Activated T-cell treated with anti-CD3 and anti-CD28 coated beads, Interleukin-2, amount 50 U/mL, for 4 hours (primary cell): ENCODE results near the gene TTBK1. TPM values are rescaled to one million over a fixed set of nuclear protein-coding genes. Genes with fewer than 3 reads are reported as not detected.

ENCODE experiments used
- ATAC-seq, 2 donors: fragments of 200-7000 bp; cut with Tn5 transposase; one replicate each; pipeline ENCODE4 v1.10.0; 2021
- DNase-seq: peaks from one replicate; pipeline ENCODE4 v3.0.0-alpha.2; 2020
- H3K27me3 Mint-ChIP-seq: one replicate; pipeline ENCODE4 v1.8.0; 2021; ENCODE audit warnings: low read depth, mixed read lengths
- H3K36me3 Mint-ChIP-seq: one replicate; pipeline ENCODE4 v1.8.0; 2022; ENCODE audit warnings: mixed read lengths; ENCODE audit not compliant: insufficient read depth
- H3K4me1 Mint-ChIP-seq: one replicate; pipeline ENCODE4 v1.8.0; 2021; ENCODE audit warnings: low read depth, mixed read lengths
- H3K4me3 Mint-ChIP-seq: one replicate; pipeline ENCODE4 v1.8.0; 2021; ENCODE audit warnings: mild to moderate bottlenecking, moderate library complexity, mixed read lengths
- H3K9me3 Mint-ChIP-seq: one replicate; pipeline ENCODE4 v1.8.0; 2021; ENCODE audit warnings: mixed read lengths
- total RNA-seq, 3 donors: library from RNA; stranded (reverse); gene quantifications; one replicate each; pipeline ENCODE4 v1.2.1, GENCODE V29; 2021

Gene TTBK1
- total RNA-seq, 3 donors from 2014 or later: 0.20 to 0.38 (median 0.21) TPM

DNA sequence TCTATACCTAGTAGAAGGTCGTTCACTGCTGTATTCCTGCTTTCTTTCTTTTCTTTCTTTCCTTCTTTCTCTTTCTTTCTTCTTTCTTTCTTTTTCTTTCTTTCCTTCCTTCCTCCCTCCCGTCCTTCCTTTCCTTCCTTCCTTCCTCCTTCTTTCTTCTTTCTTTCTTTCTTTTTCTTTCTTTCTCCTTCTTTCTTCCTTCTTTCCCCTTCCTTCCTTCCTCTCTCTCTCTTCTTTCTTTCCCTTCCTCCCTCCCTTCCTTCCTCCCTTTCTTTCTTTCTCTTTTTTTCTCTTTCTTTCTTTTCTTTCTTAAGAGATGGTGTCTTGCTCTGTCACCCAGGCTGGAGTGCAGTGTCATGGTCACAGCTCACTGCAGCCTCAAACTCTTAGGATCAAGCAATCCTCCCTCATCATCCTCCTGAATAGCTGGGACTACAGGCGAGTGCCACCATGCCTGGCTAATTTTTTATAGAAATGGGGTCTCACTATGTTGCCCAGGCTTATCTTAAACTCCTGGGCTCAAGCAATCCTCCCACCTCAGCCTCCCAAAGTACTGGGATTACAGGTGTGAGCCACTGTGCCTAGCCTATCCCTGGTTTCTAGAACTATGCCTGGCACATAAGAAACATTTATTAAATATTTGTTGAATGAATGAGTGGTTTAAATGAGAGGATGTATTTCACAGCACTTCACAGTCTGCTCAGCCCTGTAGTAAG, 11.4 kb upstream of the TTBK1 start:
- Mint-ChIP-seq H3K9me3 (no peaks in the 10 kb centered on the region), H3K27me3 (peaks cover 9% of the 10 kb centered on the region), H3K4me3 (no peak overlapping the region), H3K4me1 (peaks cover 17% of the 10 kb centered on the region), H3K36me3 (no peaks in the 10 kb centered on the region)
- ATAC-seq (no peak), DNase-seq (no peak)

DNA sequence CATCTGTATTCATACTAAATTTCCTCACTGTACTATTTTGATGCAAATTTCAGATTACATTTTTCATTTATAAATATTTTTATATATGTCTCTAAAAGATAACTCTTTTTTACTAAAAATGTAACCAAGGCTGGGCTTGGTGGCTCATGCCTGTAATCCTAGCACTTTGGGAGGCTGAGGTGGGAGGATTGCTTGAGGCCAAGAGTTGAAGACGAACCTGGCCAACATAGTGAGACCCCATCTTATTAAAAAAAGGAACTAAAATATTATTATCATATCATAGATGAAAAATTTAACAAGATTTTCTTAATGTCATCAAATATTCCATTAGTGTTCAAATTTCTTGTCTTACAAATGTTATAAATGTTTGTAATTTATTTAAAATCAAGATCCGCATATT, 7.4 kb upstream of the TTBK1 start:
- DNase-seq: no peak
- no peak for ATAC-seq
- no peaks in the 10 kb centered on the region for H3K4me1 Mint-ChIP-seq
- H3K36me3 Mint-ChIP-seq: peaks cover 2% of the 10 kb centered on the region
- peaks cover 33% of the 10 kb centered on the region for H3K27me3 Mint-ChIP-seq
- H3K4me3 Mint-ChIP-seq: no peak overlapping the region
- H3K9me3 Mint-ChIP-seq: peaks cover 5% of the 10 kb centered on the region

DNA sequence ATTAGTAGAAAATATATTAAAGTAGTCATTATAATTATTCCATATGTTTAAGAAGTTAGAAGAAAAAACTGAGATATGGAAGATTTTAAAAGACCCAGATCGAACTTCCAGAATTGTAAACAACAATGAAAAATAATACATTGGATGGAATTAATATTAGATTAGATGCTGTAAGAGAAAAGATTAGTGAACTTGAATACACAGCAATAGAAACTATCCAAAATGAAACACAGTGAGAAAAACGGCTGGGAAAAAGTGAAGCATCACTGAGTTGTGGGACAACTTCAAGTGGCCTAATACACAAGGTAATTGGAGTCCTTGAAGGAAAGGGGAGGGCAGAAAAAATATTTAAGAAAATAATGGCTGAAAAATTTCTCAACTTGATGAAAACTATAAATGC, 4.2 kb upstream of the TTBK1 start:
- peaks cover 5% of the 10 kb centered on the region for H3K9me3 Mint-ChIP-seq
- ATAC-seq: no peak
- no peak for DNase-seq
- H3K4me3 Mint-ChIP-seq: no peak overlapping the region
- no peaks in the 10 kb centered on the region for H3K4me1 Mint-ChIP-seq
- peaks cover 32% of the 10 kb centered on the region for H3K27me3 Mint-ChIP-seq
- H3K36me3 Mint-ChIP-seq: peaks cover 2% of the 10 kb centered on the region

DNA sequence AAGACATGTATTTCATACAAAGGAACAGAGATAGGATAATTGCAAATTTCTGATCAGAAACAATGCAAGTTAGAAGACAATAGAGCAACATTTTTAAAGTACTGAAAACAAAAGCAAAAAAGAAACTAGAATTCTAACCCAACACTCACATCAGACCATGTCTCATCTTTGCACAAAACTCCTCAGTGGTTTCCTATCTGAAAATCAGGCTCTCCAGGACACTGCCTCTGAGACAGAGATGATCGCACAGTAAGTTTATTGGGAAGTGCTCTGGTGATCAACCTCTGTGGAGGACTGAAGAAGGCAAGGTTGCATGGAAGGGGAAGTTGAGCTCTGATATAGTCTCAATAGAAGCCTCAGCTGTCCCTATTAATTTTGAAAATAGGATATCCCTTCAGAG, 2.3 kb upstream of the TTBK1 start:
- H3K4me3 Mint-ChIP-seq: no peak overlapping the region
- no peak for DNase-seq
- H3K36me3 Mint-ChIP-seq: peaks cover 2% of the 10 kb centered on the region
- H3K27me3 Mint-ChIP-seq: peaks cover 32% of the 10 kb centered on the region
- no peaks in the 10 kb centered on the region for H3K4me1 Mint-ChIP-seq
- peak; percentile 25 to 27 for ATAC-seq
- peaks cover 5% of the 10 kb centered on the region for H3K9me3 Mint-ChIP-seq

DNA sequence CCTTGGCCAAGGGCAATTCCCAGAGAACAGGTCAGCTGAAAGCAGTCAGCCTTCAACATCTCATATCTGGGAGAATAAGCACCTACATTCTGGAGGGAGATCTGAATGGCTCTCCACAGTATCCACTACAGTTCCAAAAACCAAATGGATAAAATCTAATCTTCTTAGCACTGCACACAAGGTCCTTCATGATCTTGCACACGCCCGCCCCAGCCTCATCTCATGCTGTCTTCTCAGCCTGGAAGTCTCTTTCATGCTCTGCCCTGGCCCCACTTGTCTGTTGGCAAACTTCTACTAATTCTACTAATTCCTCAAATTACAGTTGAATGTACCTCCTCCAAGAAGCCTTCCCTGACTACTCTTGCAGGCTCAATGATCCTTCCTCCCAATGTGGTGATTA, 1.8 kb upstream of the TTBK1 start:
- Mint-ChIP-seq H3K4me1 (no peaks in the 10 kb centered on the region), H3K27me3 (peaks cover 28% of the 10 kb centered on the region), H3K9me3 (peaks cover 5% of the 10 kb centered on the region), H3K4me3 (no peak overlapping the region), H3K36me3 (peaks cover 2% of the 10 kb centered on the region)
- no peak for DNase-seq
- ATAC-seq: no peak

DNA sequence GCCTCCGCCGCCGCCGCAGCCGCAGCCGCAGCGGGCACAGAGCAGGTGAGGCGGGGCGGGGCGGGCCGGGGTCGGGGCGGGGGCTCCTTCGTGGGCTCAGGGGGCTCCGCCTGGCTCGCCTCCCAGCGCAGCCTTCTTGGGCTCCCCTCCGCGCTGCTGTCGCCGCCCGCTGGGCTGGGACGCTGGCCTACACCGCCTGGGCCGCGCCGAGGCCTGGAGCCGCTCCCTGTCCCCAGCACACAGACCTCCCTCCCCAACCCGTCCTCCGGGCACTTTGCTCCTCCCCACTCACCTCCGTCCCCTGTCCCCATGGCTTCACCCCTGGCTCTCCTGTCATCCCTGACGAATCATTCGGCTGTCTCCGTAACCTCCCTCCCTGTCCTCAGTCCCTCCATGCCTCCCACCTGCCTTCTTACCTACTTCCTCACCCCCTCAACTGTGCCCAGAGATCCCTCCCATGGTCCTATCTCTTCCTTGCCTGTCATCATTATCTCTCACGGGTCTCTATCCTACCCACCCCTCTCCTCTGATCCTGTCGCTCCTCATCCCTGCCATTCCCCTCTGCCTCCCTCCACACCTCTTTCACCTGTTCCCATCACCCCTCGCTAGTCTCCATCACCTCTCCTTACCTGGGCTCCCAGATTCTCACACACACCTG, 512 bp downstream of the TTBK1 start:
- Mint-ChIP-seq H3K9me3 (peaks cover 5% of the 10 kb centered on the region), H3K36me3 (peaks cover 2% of the 10 kb centered on the region), H3K4me1 (peaks cover 10% of the 10 kb centered on the region), H3K4me3 (no peak overlapping the region), H3K27me3 (peaks cover 14% of the 10 kb centered on the region)
- ATAC-seq (no peak), DNase-seq (no peak)

DNA sequence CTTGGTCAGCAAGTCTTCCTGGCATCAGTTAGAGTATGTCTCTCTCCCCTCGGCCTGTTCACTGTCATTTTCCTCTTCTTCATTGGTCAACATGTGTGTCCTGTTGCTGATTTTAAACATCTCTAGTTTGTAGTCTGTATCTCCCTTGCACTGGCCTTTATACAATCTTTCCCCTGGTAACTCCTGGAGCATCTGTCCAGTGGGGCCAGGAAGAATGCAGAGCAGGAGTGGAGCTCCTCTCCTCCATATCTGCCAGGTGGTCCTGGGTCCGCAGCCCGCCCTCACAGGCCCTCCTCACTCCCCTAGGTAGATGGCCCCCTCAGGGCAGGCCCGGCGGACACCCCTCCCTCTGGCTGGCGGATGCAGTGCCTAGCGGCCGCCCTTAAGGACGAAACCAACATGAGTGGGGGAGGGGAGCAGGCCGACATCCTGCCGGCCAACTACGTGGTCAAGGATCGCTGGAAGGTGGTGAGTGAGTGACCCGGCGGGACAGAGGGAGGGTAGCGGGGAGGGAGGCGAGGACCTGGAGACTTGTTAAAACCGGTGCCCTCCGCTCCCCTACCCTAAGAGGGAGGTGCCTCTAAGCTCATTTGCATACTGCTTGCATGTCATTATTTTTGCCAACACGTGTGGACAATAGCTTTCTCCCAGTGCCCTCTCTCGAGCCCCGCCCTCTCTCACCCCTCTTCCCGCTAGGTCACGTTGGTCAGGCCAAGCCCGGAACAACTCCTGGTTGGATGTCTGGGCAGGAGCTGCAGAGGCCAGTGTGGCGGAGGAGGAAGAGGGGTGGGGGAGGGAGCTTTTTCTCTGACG, 3.2 kb downstream of the TTBK1 start:
- Mint-ChIP-seq H3K9me3 (no peaks in the 10 kb centered on the region), H3K4me3 (peak overlapping the region; percentile 77), H3K27me3 (peaks cover 6% of the 10 kb centered on the region), H3K36me3 (no peaks in the 10 kb centered on the region), H3K4me1 (peaks cover 10% of the 10 kb centered on the region)
- peak; percentile 6 to 16 for ATAC-seq
- DNase-seq: no peak

DNA sequence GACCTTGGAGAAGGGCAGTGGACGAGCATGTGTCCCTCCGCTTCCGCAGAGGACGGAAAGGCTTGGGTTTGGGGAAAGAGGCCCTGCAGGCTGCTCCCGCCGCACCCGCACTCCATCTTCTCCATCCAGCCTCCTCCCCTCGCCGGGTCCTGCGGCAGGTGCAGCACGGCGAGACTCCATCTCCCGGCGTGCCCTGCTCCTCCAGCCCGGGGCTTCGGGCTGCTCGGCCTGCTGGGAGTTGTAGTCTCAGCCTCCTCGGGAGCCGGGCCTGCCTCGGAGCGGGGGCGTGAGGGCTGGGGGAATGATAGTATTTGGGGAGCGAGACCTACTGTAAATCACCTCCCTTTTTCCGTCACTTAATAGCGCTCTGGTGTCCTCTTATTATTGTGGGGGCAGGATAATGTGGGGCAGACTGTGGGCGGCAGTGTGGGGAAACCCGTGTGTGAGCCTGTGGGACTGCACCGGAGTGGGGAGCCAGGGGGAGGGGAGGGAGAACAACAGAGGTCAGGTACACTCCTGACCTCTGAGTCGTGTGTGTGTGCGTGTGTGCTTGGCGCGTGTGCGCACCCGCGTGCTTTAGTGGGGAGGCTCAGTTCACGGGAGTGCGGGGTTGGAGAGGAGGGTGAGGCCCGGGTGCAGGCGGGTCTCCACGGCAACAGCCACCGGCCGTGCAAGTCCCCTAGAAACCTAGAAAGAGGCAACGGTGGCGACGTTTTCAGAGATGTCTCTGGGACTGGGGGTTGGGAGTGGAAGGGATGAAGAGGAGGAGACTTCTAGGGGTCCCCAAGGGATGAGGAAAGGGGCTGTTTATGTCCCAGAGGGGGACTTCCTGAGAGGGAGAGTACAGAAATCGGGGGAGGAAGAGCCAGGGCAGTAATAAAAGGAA, 4.1 kb downstream of the TTBK1 start:
- Mint-ChIP-seq H3K27me3 (peaks cover 11% of the 10 kb centered on the region), H3K4me3 (peak overlapping the region; percentile 77), H3K9me3 (no peaks in the 10 kb centered on the region), H3K36me3 (no peaks in the 10 kb centered on the region), H3K4me1 (peaks cover 10% of the 10 kb centered on the region)
- peak; percentile 99 for ATAC-seq
- peak; percentile 75 for DNase-seq

DNA sequence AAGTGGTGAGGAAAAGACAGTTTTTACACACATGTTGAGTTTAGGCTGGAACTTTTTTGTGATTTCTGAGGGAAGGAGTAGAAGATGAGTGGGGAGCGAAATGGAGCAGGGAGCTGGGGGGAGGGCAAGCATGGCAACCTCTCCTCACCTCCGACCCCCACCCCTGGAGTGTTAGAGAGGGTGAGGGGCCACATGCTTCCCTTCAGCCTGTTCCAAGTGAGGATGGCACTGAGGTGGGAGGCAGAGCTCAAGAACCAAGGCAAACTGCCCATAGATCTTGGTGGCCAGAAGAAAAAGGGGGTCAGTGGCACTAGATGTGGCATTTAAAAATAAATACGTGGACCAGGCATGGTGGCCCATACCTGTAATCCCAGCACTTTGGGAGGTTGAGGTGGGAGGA, 4.8 kb downstream of the TTBK1 start:
- Mint-ChIP-seq H3K36me3 (no peaks in the 10 kb centered on the region), H3K4me1 (peaks cover 10% of the 10 kb centered on the region), H3K4me3 (peak overlapping the region; percentile 77), H3K27me3 (peaks cover 17% of the 10 kb centered on the region), H3K9me3 (no peaks in the 10 kb centered on the region)
- DNase-seq (no peak), ATAC-seq (no peak)

DNA sequence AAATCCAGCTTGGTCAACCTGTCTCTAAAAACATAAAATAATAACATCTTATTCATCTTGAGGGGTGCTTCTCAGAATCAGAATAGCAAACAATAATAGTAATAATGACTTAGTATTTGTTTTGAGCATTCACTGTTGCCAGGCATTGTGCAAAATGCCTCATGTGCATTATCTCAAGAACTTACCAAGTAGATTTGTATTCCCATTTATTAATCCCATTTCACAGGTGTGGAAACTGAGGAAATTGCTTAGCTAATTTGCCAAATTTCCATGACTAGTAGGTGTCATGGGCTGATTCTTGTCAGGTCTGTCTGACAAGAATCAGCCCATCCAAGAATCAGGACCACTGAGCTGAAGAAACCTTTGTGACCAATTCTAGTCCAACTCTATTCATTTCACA, 5.5 kb downstream of the TTBK1 start:
- no peaks in the 10 kb centered on the region for H3K9me3 Mint-ChIP-seq
- ATAC-seq: no peak
- no peak overlapping the region for H3K4me3 Mint-ChIP-seq
- peaks cover 10% of the 10 kb centered on the region for H3K4me1 Mint-ChIP-seq
- H3K36me3 Mint-ChIP-seq: no peaks in the 10 kb centered on the region
- no peak for DNase-seq
- peaks cover 19% of the 10 kb centered on the region for H3K27me3 Mint-ChIP-seq

DNA sequence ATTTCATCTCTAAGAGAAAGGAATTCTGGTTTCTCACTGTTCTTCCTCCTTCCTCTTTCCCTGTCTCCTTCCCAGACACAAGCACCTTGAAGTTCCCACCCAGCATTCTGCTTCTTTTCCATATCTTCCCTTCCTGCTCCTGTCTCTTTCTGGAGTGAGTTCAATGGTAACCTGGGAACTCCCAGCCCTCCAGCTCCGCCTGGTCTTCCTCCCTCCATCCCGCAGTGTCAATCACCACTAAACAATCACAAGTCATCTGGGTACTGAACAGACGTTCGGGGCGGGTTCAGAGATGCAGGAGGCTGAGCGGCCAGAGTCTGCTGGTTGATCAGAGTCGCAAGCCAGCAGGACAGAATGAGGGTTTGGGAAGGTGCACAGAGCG, 7.7 kb downstream of the TTBK1 start:
- H3K9me3 Mint-ChIP-seq: no peaks in the 10 kb centered on the region
- peaks cover 19% of the 10 kb centered on the region for H3K27me3 Mint-ChIP-seq
- DNase-seq: no peak
- H3K4me1 Mint-ChIP-seq: peaks cover 10% of the 10 kb centered on the region
- H3K36me3 Mint-ChIP-seq: no peaks in the 10 kb centered on the region
- no peak for ATAC-seq
- H3K4me3 Mint-ChIP-seq: no peak overlapping the region

DNA sequence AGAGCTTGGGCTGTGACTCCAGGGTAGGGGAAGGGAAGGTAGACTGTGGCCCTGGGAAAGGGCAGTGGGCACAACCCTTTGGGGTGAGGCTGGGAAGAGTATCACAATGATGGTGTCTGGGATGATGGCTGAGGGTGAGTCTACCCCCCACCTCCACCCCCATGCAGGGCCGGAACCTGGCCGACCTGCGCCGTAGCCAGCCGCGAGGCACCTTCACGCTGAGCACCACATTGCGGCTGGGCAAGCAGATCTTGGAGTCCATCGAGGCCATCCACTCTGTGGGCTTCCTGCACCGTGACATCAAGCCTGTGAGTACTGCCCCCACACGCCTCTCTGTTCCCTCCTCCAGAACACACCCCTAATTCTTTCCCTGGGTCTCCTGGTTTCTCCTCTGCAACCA, 10.1 kb downstream of the TTBK1 start:
- Mint-ChIP-seq H3K27me3 (peaks cover 19% of the 10 kb centered on the region), H3K4me1 (peaks cover 1% of the 10 kb centered on the region), H3K9me3 (no peaks in the 10 kb centered on the region), H3K36me3 (no peaks in the 10 kb centered on the region), H3K4me3 (no peak overlapping the region)
- no peak for DNase-seq
- ATAC-seq: no peak

DNA sequence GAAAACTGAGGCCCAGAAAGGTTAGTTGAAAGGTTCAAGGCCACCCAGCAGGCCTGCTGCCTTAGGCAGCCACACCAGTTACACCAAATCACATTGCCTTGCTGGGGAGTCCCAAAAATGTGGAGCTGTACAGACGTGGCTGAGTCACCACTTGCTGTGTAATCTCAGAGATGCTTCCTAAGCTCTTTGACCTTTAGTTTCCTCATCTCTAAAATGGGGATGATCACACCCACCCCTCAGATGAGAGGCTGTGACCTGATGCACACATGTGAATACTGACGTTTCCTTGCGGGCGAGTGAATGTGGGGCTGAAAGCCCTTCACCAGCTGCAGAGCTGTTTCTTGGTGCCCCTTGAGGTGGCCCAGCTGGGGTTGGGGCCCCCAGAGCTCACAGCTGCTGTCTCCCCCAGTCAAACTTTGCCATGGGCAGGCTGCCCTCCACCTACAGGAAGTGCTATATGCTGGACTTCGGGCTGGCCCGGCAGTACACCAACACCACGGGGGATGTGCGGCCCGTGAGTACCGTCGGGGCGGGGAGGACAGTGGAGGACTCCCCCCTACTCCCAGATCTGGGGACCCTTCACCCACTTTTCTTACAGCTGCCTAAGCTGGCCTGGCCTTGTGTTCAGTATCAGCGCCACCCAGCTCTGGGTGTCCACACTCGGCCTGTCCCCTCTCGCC, 11.0 kb downstream of the TTBK1 start:
- ATAC-seq: peak; percentile 29 to 47
- Mint-ChIP-seq H3K27me3 (peaks cover 19% of the 10 kb centered on the region), H3K9me3 (no peaks in the 10 kb centered on the region), H3K4me3 (no peak overlapping the region), H3K4me1 (peaks cover 1% of the 10 kb centered on the region), H3K36me3 (no peaks in the 10 kb centered on the region)
- DNase-seq: no peak
